SIG-M5 treated with dmso at 0.1 percent for 504 hours (cell line): ENCODE results near the gene MKRN1.
"Not testable (repeated sequence)": the region's sequence is repeated elsewhere in the genome, so short reads cannot be mapped to it uniquely, and the experiment has no call there.

Source experiments
- DNase-seq: peaks from one replicate; lab custom pipeline; 2025; ENCODE audit not compliant: unreplicated experiment; lab: John Stamatoyannopoulos, UW

The MKRN1 gene

DNA sequence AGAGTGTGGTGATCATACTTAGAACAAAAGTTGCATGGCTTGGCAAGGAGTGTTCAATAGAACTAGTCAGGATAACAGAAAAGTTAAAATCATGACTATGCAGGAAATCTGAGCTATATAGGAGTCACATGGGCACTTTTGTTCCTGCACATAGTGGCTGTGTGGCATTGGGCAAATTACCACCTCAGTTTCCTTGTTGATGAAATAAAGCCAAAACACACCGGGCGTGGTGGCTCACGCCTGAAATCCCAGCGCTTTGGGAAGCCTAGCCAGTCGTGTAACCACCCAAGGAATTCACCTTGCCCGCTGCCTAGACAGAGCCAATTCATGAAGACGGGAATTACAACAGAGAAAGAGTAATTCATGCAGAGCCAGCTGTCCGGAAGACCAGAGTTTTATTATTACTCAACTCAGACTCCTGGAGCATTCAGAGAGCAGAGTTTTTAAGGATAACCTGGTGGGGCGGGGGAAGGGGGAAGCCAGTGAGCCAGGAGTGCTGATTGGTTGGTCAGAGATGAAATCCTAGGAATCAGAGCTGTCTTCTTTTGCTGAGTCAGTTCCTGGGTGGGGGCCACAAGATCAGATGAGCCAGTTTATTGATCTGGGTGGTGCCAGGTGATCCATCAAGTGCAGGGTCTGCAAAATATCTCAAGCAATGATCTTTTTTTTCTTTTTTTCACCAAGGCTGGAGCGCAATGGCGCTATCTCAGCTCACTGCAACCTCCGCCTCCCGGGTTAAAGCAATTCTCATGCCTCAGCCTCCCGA, 6.4 kb upstream of the MKRN1 start:
- no peak for DNase-seq

DNA sequence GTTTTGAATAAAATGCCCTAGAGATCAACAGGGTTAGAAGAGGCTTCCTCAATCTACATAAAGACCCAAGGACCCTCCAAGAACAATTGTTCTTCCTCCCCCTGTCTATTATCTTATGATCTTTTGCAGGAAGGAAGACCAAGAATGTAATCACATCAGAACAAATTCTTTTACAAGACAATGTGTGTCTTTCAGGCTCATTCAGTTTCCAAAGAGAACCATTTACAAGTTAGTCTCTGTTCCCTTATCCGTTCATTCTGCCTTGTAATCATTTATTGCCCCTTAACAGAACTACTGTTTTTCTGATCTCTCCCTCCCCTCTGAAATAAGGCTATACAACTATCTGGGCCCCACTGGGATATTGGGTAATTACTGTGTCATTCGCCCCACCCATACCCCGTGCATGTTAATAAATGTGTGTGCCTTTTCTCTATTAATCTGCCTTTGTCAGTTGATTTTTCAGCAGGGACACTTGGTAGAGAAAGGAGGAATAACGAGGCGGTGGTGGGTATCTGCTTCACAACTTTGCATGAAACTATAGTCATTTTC, 5.7 kb upstream of the MKRN1 start:
- no peak for DNase-seq

DNA sequence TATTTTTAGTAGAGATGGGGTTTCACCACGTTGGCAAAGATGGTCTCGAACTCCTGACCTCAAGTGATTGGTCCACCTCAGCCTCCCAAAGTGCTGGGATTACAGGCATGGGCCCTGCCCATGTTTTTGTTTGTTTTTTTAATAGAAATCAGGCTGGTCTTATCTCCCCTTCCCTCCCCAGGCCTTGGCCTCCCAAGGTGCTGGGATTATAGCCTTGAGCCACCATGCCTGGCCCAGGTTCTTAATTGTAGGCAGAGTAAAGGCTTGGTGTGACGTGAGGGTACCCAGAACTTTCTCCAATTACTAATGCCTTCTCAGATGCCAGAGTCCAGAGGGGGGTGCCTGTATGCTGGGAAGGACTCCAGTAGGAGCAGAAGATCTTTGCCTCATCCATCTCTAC, 5.2 kb upstream of the MKRN1 start:
- DNase-seq: no peak

DNA sequence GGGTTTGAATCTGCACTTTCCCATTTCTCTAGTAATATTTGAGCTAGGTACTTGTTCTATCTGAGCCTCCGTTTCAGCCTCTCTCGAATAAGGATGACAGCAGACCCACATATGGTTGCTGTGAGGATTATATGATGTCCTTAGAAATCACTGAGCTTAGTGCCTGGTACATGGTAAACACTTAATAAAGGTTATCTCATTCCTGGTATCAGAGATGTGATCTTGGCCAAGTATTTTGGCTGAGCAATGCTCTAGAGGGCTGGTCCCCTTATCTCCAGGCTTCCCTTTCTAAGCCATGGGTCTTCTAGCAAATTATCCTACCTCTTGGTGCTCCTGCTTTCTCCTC, 407 bp upstream of the MKRN1 start:
- no peak for DNase-seq

DNA sequence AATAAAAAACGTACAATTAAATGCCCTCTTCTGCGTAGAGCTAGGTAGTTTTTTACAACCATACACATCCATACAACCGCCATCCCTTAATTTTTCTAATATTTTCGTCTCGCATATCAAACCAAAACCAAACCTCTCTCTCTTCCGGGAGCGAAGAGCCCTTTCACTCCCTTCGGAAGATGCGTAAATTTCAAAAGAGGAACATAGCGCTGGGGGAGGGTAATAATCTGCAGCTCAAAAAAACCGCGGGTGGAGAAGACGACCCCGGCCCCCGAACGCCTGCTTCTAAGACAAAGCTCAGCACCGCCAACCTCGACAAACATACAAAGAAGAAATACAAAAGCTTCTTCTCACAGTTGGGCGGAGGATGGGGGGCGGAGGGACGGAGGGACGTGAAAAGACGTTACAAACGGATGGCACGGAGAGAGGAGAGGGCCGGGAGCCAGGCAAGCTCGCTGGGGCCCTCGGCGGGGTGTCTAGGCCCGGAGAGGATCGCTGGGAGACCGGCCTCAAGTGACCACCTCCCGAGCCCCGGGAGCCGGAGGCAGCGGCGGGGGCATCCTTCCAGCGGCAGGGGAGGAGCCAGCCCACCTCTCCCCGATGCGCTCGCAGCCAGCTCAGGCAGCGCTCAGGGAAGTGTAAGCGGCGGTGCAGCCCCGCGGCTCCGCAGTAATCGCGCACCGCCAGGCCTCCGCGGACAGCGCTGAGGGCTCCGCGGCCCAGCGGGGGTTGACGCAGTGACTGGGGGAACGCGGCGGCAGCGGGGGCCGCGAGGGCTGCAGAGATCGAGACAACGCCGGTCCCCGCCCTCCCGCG, 851 bp downstream of the MKRN1 start:
- DNase-seq: peak; percentile 81

DNA sequence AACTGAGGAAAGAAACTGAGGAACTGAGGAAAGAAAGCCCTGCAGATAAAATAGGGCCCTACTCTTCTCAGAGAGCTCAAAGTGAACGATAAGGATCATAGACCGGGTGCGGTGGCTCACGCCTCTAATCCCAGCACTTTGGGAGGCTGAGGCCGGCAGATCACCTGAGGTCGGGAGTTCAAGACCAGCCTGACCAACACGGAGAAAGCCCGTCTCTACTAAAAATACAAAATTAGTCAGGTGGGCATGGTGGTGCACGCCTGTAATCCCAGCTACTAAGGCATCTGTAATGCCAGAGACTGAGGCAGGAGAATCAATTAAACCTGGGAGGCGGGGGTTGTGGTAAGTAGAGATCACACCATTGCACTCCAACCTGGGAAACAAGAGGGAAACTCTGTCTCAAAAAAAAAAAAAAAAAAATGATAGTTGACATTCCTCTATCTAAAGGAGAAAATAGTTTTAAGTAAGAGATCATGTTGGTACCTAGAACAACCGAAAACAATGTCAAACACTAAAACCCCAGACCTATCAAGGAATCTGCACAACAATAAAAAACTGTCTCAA, 2.5 kb downstream of the MKRN1 start:
- DNase-seq: no peak

DNA sequence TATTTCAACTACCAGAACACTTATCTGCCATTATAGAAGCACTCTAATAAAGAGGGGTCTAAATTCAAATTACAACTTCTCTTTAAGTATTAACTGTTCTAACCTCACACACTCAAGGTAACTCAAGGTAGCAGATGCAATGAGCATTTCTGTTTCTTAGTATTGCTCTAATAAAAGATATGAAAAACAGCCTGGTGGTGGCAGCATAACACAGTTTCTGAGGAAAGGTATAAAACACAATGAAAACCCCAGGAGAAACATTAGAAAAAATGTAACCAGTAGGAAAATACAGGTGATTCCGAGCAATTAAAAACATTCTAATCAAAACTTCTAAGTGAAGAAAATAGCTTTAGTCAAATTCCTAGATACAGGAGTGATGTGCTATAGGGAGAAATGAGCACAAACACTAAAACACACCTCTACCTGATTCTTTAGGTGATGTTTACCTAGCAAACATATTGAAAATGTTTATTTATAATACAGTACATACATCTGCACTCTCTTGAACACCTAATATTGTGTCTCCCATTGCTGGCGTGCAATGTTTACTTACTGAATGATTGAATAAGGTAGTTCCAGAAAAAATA, 3.5 kb downstream of the MKRN1 start:
- DNase-seq: peak; percentile 32

DNA sequence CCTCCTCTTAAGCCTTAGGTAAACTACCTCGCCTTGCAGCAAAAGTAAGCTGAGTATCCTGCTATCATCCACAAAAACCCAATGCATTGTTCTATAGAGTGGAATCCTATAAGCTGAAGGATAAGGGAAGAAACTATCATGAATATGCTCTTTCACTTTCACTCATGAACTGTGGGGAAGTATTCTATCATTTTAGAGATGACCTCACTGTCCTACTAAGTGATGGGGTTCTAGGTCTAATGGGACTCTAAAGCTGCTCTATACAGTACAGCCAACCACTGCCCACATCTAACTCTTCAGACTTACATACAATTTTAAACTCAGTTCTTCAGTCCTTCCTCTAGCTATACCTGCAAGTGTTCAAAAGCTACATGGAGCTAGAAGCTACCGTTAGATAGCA, 16.2 kb downstream of the MKRN1 start:
- DNase-seq: no peak

DNA sequence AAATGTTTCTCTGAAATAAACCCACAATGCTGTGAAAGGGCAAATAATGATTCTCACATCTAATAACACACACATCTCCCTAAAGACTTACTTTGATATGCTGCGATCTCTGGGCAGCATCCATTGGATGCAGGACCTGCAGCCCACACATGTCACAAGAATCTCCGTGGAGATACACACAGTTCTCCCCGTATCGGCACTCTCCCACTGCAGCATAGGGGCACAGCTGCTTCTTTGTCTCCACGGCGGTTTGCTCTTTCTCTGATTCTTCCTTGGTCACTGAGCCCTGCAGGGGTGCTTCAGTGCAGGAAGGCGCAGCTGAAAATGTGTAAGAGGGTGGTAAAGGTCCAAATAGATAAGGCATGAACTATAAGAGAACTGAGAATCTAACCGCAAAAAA, 20.4 kb downstream of the MKRN1 start:
- no peak for DNase-seq

DNA sequence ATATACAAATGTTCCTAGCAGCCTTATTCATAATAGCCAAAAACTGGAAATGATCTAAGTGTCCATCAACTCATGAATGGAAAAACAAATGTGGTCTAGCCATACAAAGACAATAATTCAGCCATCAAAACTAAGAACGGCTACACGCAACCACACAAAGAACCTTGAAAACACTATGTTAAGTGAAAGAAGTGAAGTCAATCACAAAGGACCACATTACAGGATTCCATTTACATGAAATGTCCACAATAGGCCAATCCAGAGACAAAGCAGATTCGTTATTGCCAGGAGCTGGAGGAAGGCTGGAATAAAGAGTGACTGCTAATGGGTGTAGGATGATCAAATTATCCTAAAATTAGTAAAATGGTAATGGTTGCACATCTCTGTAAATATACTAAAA, 21.1 kb downstream of the MKRN1 start:
- no peak for DNase-seq

DNA sequence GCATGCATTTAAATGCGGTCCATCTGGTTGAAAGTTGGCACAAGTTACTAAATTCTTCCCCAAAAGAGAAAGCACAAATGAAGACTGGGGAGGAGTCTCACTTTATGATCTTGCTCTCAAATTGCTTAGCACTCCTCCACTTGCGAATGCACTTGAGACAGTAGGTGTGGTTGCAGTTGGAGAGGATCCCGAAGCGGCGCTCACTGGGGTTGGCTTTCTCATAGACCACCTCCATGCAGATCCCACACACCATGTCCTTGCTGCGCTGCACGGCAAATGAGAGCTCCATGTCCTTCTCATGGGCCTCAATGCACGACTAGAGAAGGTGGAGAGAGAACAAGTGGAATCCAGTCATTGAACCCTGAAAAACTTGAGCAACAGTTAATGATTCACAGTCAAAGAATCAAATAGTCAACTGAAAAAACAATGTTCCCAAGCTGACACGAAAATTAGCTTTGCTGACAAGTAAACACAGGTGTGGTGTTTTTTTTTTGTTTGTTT, 22.7 kb downstream of the MKRN1 start:
- no peak for DNase-seq

DNA sequence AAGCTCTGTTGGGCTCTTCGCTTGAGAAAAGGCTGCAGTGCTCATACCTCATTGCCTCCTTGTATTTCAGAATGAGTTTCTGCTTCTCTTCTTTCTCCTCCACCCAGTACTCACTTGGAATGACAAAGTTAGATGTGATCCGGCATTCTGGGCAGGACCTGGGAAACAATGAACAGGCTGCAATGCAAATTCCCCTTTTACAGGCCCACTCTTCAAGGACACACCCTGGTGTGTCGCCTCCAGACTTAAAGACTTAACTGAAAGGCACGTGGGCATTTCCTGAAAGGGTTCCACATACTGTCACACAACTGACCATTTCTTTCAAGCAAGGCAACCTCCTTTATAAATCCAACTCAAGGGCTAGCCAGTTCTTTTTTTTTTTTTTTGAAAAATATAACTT, 23.6 kb downstream of the MKRN1 start:
- DNase-seq: no peak

DNA sequence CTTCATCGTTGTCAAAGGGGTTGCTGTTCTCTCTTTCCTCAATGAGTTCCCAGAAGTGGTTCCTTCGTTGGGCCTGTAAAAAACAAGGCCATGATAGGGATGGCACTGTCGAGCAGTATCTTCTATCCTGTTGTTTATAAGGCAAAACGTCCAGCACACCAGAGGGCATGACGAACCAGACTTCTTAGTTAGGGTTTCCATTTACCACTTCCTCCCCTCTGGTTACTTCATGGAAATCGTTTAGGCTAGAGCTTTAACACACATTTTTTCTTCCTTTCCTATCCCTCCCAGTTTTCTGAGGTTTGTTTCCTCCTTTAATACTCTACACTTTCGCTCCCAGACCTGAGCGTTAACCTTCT, 24.7 kb downstream of the MKRN1 start:
- no peak for DNase-seq

DNA sequence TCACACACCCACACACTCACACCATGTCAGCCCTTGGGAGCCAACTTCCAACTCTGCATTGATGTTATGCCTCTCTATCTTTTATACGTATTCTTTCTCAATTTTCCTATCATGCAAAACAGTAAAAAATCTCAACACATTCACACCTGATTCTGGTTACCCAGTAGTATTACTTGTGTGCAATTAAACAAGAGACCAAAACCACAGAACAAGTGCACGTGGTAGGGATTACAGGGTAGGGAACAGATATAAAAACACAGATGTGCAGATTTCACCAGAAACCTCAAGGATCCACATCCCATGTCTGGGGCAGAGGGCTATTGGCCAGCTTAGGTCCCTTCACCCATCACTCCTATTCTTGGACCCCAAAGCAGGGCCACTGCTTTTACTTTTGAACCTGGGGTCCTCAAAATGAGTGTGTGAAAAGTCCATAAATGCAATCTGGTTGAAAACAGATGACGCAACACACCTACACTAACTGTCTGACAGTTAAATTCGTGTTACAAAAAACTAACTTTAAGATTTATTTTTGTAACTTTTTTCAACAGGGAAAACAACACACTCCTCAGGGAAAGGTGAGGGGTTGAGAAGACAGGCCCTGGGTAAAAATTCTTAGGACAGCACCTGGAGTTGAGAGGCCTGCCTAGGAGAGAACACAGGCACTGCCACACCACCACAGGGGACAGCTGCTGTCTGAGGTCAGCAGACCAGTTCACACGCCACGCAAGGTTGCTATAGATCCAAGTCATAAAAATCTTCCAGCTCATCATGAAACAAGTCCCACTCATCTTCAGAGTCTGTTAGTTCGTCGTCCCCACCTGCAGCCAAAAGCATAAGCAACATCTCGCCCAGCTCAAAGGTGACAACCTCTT, 25.3 kb downstream of the MKRN1 start:
- not testable (repeated sequence) for DNase-seq

DNA sequence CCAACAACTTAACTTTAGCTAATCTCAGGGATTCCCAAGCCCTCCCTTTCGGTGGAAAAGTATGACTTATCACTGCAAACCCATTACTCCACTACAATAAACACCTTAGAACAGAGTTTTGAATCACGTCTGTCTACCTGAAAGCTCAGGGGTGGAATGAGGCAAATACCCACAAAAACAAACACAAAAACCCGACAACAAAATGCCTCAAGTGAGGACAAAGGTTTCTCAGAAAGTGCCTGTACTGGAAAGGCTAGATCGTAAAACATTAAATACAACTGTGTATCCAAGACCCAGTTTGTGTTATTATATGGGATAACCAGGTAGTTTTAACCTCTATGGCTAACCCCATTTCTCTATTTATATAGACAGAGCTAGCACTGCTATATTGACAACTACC, 26.0 kb downstream of the MKRN1 start:
- DNase-seq: no peak

DNA sequence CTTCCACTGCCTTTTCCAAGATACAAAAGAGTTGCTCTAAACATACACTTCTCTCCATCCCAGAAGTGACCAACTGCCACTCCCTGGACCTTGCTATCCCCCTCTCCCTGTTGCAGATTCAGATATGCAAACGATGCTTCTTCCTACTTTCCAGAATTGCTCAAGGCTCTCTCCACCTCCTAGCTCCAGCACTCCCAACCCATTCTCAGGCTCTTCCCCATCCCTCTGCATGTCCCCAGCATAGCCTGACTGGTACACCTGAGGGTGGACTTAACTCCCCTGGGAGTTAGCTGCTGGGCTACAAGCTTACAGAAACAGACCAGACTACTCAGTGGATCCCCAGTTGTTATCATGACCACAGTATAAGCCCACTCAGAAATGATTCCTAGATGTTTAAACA, 27.6 kb downstream of the MKRN1 start:
- DNase-seq: no peak

DNA sequence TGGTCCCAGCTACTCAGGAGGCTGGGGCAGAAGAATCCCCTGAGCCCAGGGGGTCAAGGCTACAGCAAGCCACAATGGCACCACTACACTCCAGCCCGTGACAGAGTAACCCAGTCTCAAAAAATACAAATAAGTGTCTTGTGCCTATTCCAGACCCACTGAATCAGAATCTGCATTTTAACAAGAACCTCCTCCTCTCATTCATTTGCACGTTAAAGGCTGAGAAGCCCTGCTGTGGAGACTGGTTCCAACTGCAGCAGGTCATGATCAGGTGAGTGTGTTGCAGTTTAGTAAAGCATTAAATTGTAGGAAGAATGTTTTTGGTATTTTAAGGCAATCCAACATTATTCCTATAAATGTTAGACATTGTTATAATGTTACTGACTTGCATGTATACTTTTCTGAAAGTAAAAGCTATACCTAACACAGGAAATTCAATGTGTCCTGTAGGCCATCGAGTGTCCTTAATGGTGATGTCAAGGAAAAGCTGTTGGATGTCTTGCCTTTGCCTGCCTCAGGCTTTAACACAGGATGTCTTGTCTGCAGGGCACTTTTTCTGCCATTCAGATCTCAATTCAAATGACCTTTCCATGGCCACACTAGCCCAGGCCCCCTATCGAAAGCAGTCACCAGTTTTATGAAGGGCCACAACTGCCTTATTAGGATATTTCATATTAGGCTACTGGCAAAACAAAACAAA, 30.4 kb downstream of the MKRN1 start:
- DNase-seq: no peak

DNA sequence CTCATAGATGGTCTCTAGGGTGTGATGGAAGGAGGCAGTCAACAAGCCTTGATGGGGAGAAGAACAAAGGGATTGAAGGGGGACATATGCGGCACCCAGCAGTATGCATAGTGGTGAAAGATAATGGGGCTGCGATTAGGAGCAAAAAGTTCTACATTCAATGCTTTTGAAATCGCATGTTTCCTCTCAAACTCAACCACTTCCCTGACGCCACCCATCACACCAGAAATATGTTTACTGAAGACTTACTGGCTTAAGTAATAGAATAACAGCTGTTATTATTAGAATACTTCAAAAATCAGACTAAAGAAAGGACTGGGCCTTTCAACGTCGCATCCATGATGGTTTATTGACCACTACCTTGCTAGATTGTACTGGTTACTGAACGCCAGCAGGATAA, 31.5 kb downstream of the MKRN1 start:
- DNase-seq: no peak

DNA sequence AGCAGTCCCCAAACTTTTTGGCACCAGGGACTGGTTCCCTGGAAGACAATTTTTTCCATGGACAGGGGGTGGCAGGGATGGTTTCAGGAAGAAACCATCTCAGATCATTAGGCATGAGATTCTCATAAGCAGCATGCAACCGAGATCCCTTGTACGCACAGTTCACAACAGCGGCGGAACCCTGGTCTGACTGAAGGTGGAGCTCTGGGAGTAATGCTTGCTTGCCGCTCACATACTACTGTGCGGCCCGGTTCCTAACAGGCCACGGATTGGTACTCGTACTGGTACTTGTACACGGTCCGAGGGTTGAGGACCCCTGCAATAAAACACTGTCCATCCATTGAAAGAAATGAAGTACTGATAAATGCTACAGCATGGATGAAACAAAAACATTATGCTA, 32.8 kb downstream of the MKRN1 start:
- DNase-seq: no peak

DNA sequence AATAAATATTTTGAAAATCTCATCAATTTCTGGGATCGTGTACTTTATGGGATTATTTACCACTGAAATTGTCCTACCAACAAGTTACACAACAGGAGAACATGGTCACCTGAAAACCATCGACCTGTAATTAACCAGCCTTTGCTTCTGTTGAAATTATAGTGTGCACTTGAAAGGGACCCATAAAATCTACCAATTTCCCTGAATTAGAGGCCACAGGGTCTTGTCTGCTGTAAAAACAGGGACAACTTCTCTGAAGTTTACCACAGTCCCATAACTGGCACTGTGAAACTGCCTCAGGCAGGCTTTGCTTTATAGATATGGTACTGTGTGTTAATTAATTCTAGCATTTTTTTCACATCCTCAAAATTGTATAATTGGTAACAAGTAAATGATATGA, 37.8 kb downstream of the MKRN1 start:
- DNase-seq: no peak
